ENCODE data around the gene ZNF532.

ZNF532 gene

GRCh38 chr18:58862851-58863538, 1.7 kb upstream of the ZNF532 start:
- H3K4me3 ChIP-seq (ENCODE audit: low read depth, low read length): peak overlapping the region; percentile 62
- H4K8ac ChIP-seq (ENCODE audit: low read depth, low read length): peak overlapping the region; percentile 98
- peak overlapping the region; percentile 93 for H2BK120ac ChIP-seq (ENCODE audit: insufficient read depth, low read length, poor library complexity)
- peaks cover 43% of the 10 kb centered on the region for H3K79me1 ChIP-seq (ENCODE audit: low read length)
- DNase-seq: peak in 1 of 2 donors; percentile 29
- WGBS (ENCODE audit: extremely low coverage, insufficient coverage, insufficient read length): no CpG with 5 or more reads among the region's 66 CpGs
- H3K79me2 ChIP-seq (ENCODE audit: control insufficient read depth, insufficient read depth, low read length, poor library complexity): peaks cover 20% of the 10 kb centered on the region
- peak overlapping the region; percentile 26 for H2AFZ ChIP-seq (ENCODE audit: insufficient read depth, low read length, poor library complexity)
- H3K9ac ChIP-seq (ENCODE audit: low read length): peak overlapping the region; percentile 60
- peak overlapping the region; percentile 87 for H3K18ac ChIP-seq (ENCODE audit: low read length)
- no peaks in the 10 kb centered on the region for H3K9me3 ChIP-seq (ENCODE audit: insufficient read depth, low read depth, low read length)
- peak overlapping the region; percentile 97 for H3K14ac ChIP-seq (ENCODE audit: low read length)
- peak overlapping the region; percentile 68 for H3K4ac ChIP-seq (ENCODE audit: low read depth, low read length)
- H3K27me3 ChIP-seq (ENCODE audit: insufficient read depth, low read length): no peaks in the 10 kb centered on the region
- peak overlapping the region; percentile 92 for H2AK5ac ChIP-seq (ENCODE audit: low read length)
- peak overlapping the region; percentile 100 for H3K27ac ChIP-seq (ENCODE audit: low read depth, low read length)
- H4K91ac ChIP-seq (ENCODE audit: low read depth, low read length): peak overlapping the region; percentile 100
- H2BK12ac ChIP-seq (ENCODE audit: low read length): no peak overlapping the region
- peak overlapping the region; percentile 100 for H2BK5ac ChIP-seq (ENCODE audit: low read depth, low read length, poor library complexity)
- H3K4me2 ChIP-seq (ENCODE audit: low read length): peak overlapping the region; percentile 63
- H3K36me3 ChIP-seq (ENCODE audit: control insufficient read depth in 1 of 2, insufficient read depth in 2 of 2, low read length in 2 of 2): peaks cover 0 to 2% of the 10 kb centered on the region in 2 experiments
- H3K23ac ChIP-seq (ENCODE audit: low read length): no peak overlapping the region
- H4K12ac ChIP-seq (ENCODE audit: low read depth, low read length): peak overlapping the region; percentile 91
- peaks cover 21 to 36% of the 10 kb centered on the region in 2 experiments for H3K4me1 ChIP-seq (ENCODE audit: control insufficient read depth in 1 of 2, insufficient read depth in 2 of 2, low read length in 2 of 2)

- Histone ChIP-seq H3K23ac (ENCODE audit: low read length) (no peak overlapping the region), H3K4ac (ENCODE audit: low read depth, low read length) (peak overlapping the region; percentile 99), H3K9ac (ENCODE audit: low read length) (peak overlapping the region; percentile 91), H2AK5ac (ENCODE audit: low read length) (peak overlapping the region; percentile 94), H3K18ac (ENCODE audit: low read length) (peak overlapping the region; percentile 100), H3K14ac (ENCODE audit: low read length) (peak overlapping the region; percentile 94), H2BK12ac (ENCODE audit: low read length) (peak overlapping the region; percentile 89), H4K91ac (ENCODE audit: low read depth, low read length) (peak overlapping the region; percentile 100), H3K4me2 (ENCODE audit: low read length) (peak overlapping the region; percentile 59), H3K79me1 (ENCODE audit: low read length) (peaks cover 44% of the 10 kb centered on the region), H4K12ac (ENCODE audit: low read depth, low read length) (peak overlapping the region; percentile 99), H3K79me2 (ENCODE audit: control insufficient read depth, insufficient read depth, low read length, poor library complexity) (peaks cover 20% of the 10 kb centered on the region), H2BK5ac (ENCODE audit: low read depth, low read length, poor library complexity) (peak overlapping the region; percentile 100), H3K4me1 (ENCODE audit: control insufficient read depth in 1 of 2, insufficient read depth in 2 of 2, low read length in 2 of 2) (peaks cover 19 to 35% of the 10 kb centered on the region in 2 experiments), H3K36me3 (ENCODE audit: control insufficient read depth in 1 of 2, insufficient read depth in 2 of 2, low read length in 2 of 2) (peaks cover 2 to 5% of the 10 kb centered on the region in 2 experiments), H3K9me3 (ENCODE audit: insufficient read depth, low read depth, low read length) (no peaks in the 10 kb centered on the region), H3K27me3 (ENCODE audit: insufficient read depth, low read length) (no peaks in the 10 kb centered on the region), H2AFZ (ENCODE audit: insufficient read depth, low read length, poor library complexity) (peak overlapping the region; percentile 69), H3K27ac (ENCODE audit: low read depth, low read length) (peak overlapping the region; percentile 100), H3K4me3 (ENCODE audit: low read depth, low read length) (peak overlapping the region; percentile 68), H4K8ac (ENCODE audit: low read depth, low read length) (peak overlapping the region; percentile 99), H2BK120ac (ENCODE audit: insufficient read depth, low read length, poor library complexity) (peak overlapping the region; percentile 100)
- DNase-seq: peak; percentile 60 to 71
- no CpG with 5 or more reads among the region's 72 CpGs for WGBS (ENCODE audit: extremely low coverage, insufficient coverage, insufficient read length)
These were observed 1.0 kb upstream of the ZNF532 start for GRCh38 chr18:58863539-58864145.

- H2BK120ac ChIP-seq (ENCODE audit: insufficient read depth, low read length, poor library complexity): peak overlapping the region; percentile 61
- peak overlapping the region; percentile 66 for H3K14ac ChIP-seq (ENCODE audit: low read length)
- peak overlapping the region; percentile 59 for H3K4me2 ChIP-seq (ENCODE audit: low read length)
- peak overlapping the region; percentile 5 for H2BK12ac ChIP-seq (ENCODE audit: low read length)
- peak overlapping the region; percentile 79 for H3K18ac ChIP-seq (ENCODE audit: low read length)
- H3K79me2 ChIP-seq (ENCODE audit: control insufficient read depth, insufficient read depth, low read length, poor library complexity): peaks cover 20% of the 10 kb centered on the region
- H4K91ac ChIP-seq (ENCODE audit: low read depth, low read length): peak overlapping the region; percentile 100
- no peaks in the 10 kb centered on the region for H3K27me3 ChIP-seq (ENCODE audit: insufficient read depth, low read length)
- no peak overlapping the region for H3K23ac ChIP-seq (ENCODE audit: low read length)
- H3K9ac ChIP-seq (ENCODE audit: low read length): no peak overlapping the region
- no peak overlapping the region for H4K12ac ChIP-seq (ENCODE audit: low read depth, low read length)
- no CpG with 5 or more reads among the region's 4 CpGs for WGBS (ENCODE audit: extremely low coverage, insufficient coverage, insufficient read length)
- H3K4me1 ChIP-seq (ENCODE audit: control insufficient read depth in 1 of 2, insufficient read depth in 2 of 2, low read length in 2 of 2): peaks cover 15 to 30% of the 10 kb centered on the region in 2 experiments
- no peaks in the 10 kb centered on the region for H3K9me3 ChIP-seq (ENCODE audit: insufficient read depth, low read depth, low read length)
- peak overlapping the region; percentile 65 for H2AK5ac ChIP-seq (ENCODE audit: low read length)
- peaks cover 2 to 5% of the 10 kb centered on the region in 2 experiments for H3K36me3 ChIP-seq (ENCODE audit: control insufficient read depth in 1 of 2, insufficient read depth in 2 of 2, low read length in 2 of 2)
- H3K4ac ChIP-seq (ENCODE audit: low read depth, low read length): peak overlapping the region; percentile 80
- H3K79me1 ChIP-seq (ENCODE audit: low read length): peaks cover 39% of the 10 kb centered on the region
- H4K8ac ChIP-seq (ENCODE audit: low read depth, low read length): peak overlapping the region; percentile 63
- no peak overlapping the region for H2AFZ ChIP-seq (ENCODE audit: insufficient read depth, low read length, poor library complexity)
- H2BK5ac ChIP-seq (ENCODE audit: low read depth, low read length, poor library complexity): peak overlapping the region; percentile 91
- H3K27ac ChIP-seq (ENCODE audit: low read depth, low read length): peak overlapping the region; percentile 100
- DNase-seq: no peak
- no peak overlapping the region for H3K4me3 ChIP-seq (ENCODE audit: low read depth, low read length)
These were observed 435 bp downstream of the ZNF532 start for GRCh38 chr18:58865033-58865590.

- no peak overlapping the region for H3K4me3 ChIP-seq (ENCODE audit: low read depth, low read length)
- H4K8ac ChIP-seq (ENCODE audit: low read depth, low read length): no peak overlapping the region
- H3K4ac ChIP-seq (ENCODE audit: low read depth, low read length): peak overlapping the region; percentile 13
- no peak for DNase-seq
- peak overlapping the region; percentile 14 for H3K9ac ChIP-seq (ENCODE audit: low read length)
- H4K91ac ChIP-seq (ENCODE audit: low read depth, low read length): peak overlapping the region; percentile 69
- peak overlapping the region; percentile 56 for H3K14ac ChIP-seq (ENCODE audit: low read length)
- H3K27ac ChIP-seq (ENCODE audit: low read depth, low read length): peak overlapping the region; percentile 100
- peak overlapping the region; percentile 59 for H3K4me2 ChIP-seq (ENCODE audit: low read length)
- H2BK5ac ChIP-seq (ENCODE audit: low read depth, low read length, poor library complexity): peak overlapping the region; percentile 10
- H3K79me2 ChIP-seq (ENCODE audit: control insufficient read depth, insufficient read depth, low read length, poor library complexity): peaks cover 20% of the 10 kb centered on the region
- peak overlapping the region; percentile 25 for H2AK5ac ChIP-seq (ENCODE audit: low read length)
- H3K4me1 ChIP-seq (ENCODE audit: control insufficient read depth in 1 of 2, insufficient read depth in 2 of 2, low read length in 2 of 2): peaks cover 20 to 35% of the 10 kb centered on the region in 2 experiments
- H2AFZ ChIP-seq (ENCODE audit: insufficient read depth, low read length, poor library complexity): no peak overlapping the region
- peaks cover 44% of the 10 kb centered on the region for H3K79me1 ChIP-seq (ENCODE audit: low read length)
- H3K9me3 ChIP-seq (ENCODE audit: insufficient read depth, low read depth, low read length): no peaks in the 10 kb centered on the region
- H3K27me3 ChIP-seq (ENCODE audit: insufficient read depth, low read length): no peaks in the 10 kb centered on the region
- H3K18ac ChIP-seq (ENCODE audit: low read length): peak overlapping the region; percentile 75
- H2BK120ac ChIP-seq (ENCODE audit: insufficient read depth, low read length, poor library complexity): peak overlapping the region; percentile 14
- H3K36me3 ChIP-seq (ENCODE audit: control insufficient read depth in 1 of 2, insufficient read depth in 2 of 2, low read length in 2 of 2): peaks cover 2 to 5% of the 10 kb centered on the region in 2 experiments
- no CpG with 5 or more reads among the region's 8 CpGs for WGBS (ENCODE audit: extremely low coverage, insufficient coverage, insufficient read length)
- peak overlapping the region; percentile 55 for H2BK12ac ChIP-seq (ENCODE audit: low read length)
- no peak overlapping the region for H3K23ac ChIP-seq (ENCODE audit: low read length)
- no peak overlapping the region for H4K12ac ChIP-seq (ENCODE audit: low read depth, low read length)
These were observed 1.0 kb downstream of the ZNF532 start for GRCh38 chr18:58865701-58866065.
